ENCODE data around the gene ZC3H15.

The ZC3H15 gene

DNA sequence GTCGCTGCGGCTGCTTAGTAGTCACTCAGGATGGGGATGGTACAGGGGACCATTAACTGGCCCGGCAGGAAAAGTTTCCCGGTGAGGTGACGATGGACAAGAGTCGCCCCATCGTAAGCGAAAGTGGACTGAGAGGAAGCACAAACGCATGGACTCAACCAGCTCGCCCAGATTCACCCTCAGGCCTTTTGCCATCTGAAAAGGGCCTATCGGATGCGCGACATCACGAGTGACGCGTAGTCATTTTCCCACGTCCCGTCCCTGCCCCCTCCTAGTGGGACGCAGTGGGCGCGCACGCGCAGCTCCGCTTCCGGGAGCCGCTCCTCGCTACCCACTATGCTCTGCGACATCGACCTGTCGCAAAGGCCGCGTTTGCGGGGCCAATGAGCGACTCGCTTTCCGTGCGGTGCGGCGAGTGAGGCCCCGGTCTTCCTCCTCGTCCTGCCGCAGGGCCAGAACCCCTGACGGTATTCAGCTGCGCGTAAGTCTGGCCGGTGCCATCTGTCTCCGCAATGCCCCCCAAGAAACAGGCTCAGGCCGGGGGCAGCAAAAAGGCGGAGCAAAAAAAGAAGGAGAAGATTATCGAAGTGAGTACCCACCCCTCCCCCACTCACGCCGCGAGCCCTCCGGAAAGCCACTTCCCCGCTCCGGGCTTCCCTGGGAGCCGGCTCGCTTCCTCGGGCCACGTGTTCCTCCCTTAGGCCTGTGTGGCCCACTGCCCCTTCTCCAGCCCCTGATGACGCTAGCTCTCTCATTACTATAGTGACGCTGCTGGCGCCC lies at the start of gene ZC3H15:
TSS of gene ZC3H15 (plus strand) at position 390 of the 780 bp plus-strand sequence. CDS start at position 513, 123 bp downstream.
- peak; percentile 64 for TF ChIP-seq CREB1 (IDR thresholded peaks at IDR 0.05; ENCODE audit: low read depth)
- TF ChIP-seq RAD21 (IDR thresholded peaks at IDR 0.05; ENCODE audit: low read depth), result no peak
- TF ChIP-seq TAF1 (IDR thresholded peaks at IDR 0.05; ENCODE audit: low read depth), result peak; percentile 91
- no peak; the same call in 1 of the 2 replicates for TF ChIP-seq TEAD4 (IDR thresholded peaks at IDR 0.05)
- TF ChIP-seq, protein P1, sequence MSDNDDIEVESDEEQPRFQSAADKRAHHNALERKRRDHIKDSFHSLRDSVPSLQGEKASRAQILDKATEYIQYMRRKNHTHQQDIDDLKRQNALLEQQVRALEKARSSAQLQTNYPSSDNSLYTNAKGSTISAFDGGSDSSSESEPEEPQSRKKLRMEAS (IDR thresholded peaks at IDR 0.05), result peak; percentile 81
- TF ChIP-seq, protein P2, sequence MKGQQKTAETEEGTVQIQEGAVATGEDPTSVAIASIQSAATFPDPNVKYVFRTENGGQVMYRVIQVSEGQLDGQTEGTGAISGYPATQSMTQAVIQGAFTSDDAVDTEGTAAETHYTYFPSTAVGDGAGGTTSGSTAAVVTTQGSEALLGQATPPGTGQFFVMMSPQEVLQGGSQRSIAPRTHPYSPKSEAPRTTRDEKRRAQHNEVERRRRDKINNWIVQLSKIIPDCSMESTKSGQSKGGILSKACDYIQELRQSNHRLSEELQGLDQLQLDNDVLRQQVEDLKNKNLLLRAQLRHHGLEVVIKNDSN (IDR thresholded peaks at IDR 0.05), result peak; percentile 61; the same call in 1 of the 2 replicates
- TF ChIP-seq NFIC (IDR thresholded peaks at IDR 0.05), result no peak
- no peak for TF ChIP-seq CEBPB (IDR thresholded peaks at IDR 0.05)
- no peak; the same call in 1 of the 2 replicates for TF ChIP-seq YY1 (IDR thresholded peaks at IDR 0.05; ENCODE audit: low read depth)
- TF ChIP-seq, protein P3, sequence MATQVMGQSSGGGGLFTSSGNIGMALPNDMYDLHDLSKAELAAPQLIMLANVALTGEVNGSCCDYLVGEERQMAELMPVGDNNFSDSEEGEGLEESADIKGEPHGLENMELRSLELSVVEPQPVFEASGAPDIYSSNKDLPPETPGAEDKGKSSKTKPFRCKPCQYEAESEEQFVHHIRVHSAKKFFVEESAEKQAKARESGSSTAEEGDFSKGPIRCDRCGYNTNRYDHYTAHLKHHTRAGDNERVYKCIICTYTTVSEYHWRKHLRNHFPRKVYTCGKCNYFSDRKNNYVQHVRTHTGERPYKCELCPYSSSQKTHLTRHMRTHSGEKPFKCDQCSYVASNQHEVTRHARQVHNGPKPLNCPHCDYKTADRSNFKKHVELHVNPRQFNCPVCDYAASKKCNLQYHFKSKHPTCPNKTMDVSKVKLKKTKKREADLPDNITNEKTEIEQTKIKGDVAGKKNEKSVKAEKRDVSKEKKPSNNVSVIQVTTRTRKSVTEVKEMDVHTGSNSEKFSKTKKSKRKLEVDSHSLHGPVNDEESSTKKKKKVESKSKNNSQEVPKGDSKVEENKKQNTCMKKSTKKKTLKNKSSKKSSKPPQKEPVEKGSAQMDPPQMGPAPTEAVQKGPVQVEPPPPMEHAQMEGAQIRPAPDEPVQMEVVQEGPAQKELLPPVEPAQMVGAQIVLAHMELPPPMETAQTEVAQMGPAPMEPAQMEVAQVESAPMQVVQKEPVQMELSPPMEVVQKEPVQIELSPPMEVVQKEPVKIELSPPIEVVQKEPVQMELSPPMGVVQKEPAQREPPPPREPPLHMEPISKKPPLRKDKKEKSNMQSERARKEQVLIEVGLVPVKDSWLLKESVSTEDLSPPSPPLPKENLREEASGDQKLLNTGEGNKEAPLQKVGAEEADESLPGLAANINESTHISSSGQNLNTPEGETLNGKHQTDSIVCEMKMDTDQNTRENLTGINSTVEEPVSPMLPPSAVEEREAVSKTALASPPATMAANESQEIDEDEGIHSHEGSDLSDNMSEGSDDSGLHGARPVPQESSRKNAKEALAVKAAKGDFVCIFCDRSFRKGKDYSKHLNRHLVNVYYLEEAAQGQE (IDR thresholded peaks at IDR 0.05; ENCODE audit: low read depth), result no peak
- peak; percentile 61 for TF ChIP-seq TCF12 (IDR thresholded peaks at IDR 0.05; ENCODE audit: low read depth)
- no peak for TF ChIP-seq EP300 (IDR thresholded peaks at IDR 0.05; ENCODE audit: borderline replicate concordance)
- TF ChIP-seq FOXM1 (IDR thresholded peaks at IDR 0.05; ENCODE audit: borderline replicate concordance, low read depth), result peak; percentile 30; the same call in 1 of the 2 replicates
- peak; percentile 96; the same call in 1 of the 2 replicates for TF ChIP-seq EGR1 (IDR thresholded peaks at IDR 0.05)
- no peak for TF ChIP-seq ZBTB7A (IDR thresholded peaks at IDR 0.05; ENCODE audit: low read depth)

DNA sequence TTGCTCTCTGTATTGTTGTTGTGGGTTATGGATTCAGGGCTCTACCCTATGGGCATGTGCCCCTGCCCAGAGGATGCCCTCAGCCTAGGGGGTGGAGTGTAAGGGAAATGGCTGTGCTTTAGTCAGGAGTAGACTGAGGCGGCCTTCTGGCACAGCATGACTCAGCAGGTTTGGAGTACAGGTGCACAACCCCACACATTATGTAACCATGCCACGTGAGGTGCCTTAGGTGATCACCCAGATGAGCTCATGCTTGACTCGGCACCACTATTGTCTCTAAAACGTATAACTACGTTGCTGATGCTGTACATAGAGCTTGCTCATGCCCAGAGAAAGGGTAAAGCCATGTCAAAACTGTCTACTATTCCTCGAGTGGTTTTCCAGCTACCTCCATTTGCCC lies 48.3 kb upstream of the ZC3H15 start:
- TF ChIP-seq TAF1 (IDR thresholded peaks at IDR 0.05; ENCODE audit: low read depth) (no peak), NFIC (IDR thresholded peaks at IDR 0.05) (no peak), EP300 (IDR thresholded peaks at IDR 0.05; ENCODE audit: borderline replicate concordance) (no peak), YY1 (IDR thresholded peaks at IDR 0.05; ENCODE audit: low read depth) (no peak), FOXM1 (IDR thresholded peaks at IDR 0.05; ENCODE audit: borderline replicate concordance, low read depth) (no peak), TCF12 (IDR thresholded peaks at IDR 0.05; ENCODE audit: low read depth) (no peak)
- TF ChIP-seq, protein P1 (IDR thresholded peaks at IDR 0.05), result no peak

DNA sequence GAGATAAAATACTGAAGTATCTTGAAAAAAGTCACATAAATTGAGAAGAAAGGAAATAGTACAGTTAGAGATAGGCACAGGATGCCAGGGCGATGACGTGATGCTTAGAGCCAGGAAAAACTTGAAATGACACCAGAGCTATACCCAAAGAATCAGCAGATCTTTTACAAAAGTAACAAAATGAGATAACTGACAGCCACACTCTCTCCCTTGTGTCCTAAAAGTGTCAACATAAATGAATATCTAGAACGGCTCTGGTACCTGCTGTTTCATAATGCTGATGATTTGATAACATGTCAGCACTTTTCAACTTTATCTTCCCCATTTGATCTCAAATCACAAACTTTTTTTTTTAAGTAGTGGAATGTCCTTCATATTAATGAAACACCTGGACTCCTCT lies 45.6 kb upstream of the ZC3H15 start:
- no peak for TF ChIP-seq TCF12 (IDR thresholded peaks at IDR 0.05; ENCODE audit: low read depth)
- TF ChIP-seq, protein P2 (IDR thresholded peaks at IDR 0.05), result no peak
- TF ChIP-seq YY1 (IDR thresholded peaks at IDR 0.05; ENCODE audit: low read depth), result no peak
- TF ChIP-seq EP300 (IDR thresholded peaks at IDR 0.05; ENCODE audit: borderline replicate concordance), result no peak
- TF ChIP-seq FOXM1 (IDR thresholded peaks at IDR 0.05; ENCODE audit: borderline replicate concordance, low read depth), result no peak
- TF ChIP-seq CEBPB (IDR thresholded peaks at IDR 0.05), result no peak
- no peak for TF ChIP-seq CREB1 (IDR thresholded peaks at IDR 0.05; ENCODE audit: low read depth)

DNA sequence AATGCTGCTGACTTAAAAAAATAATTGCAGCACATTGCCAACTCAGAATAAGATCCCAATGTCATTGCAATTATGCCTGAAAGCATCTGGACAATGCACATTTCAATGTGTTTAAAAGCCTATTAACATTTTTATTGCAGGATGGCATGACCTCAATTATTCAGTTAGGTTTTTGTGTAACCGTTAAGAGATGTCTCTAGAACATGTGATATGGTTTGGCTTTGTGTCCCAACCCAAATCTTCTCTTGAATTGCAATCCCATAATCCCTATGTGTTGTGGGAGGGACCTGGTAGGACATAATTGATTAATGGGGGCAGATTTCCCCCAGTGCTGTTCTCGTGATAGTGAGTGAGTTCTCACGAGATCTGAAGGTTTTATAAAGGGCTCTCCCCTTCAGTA lies 43.2 kb upstream of the ZC3H15 start:
- TF ChIP-seq RAD21 (IDR thresholded peaks at IDR 0.05; ENCODE audit: low read depth), result no peak
- no peak for TF ChIP-seq FOXM1 (IDR thresholded peaks at IDR 0.05; ENCODE audit: borderline replicate concordance, low read depth)
- TF ChIP-seq EP300 (IDR thresholded peaks at IDR 0.05; ENCODE audit: borderline replicate concordance), result no peak
- TF ChIP-seq CEBPB (IDR thresholded peaks at IDR 0.05), result no peak
- TF ChIP-seq, protein P2 (IDR thresholded peaks at IDR 0.05), result no peak
- TF ChIP-seq YY1 (IDR thresholded peaks at IDR 0.05; ENCODE audit: low read depth), result no peak
- no peak for TF ChIP-seq TCF12 (IDR thresholded peaks at IDR 0.05; ENCODE audit: low read depth)
- TF ChIP-seq NFIC (IDR thresholded peaks at IDR 0.05), result no peak
- no peak for TF ChIP-seq TAF1 (IDR thresholded peaks at IDR 0.05; ENCODE audit: low read depth)
- no peak for TF ChIP-seq ZBTB7A (IDR thresholded peaks at IDR 0.05; ENCODE audit: low read depth)
- TF ChIP-seq TEAD4 (IDR thresholded peaks at IDR 0.05), result no peak
- TF ChIP-seq, protein P3 (IDR thresholded peaks at IDR 0.05; ENCODE audit: low read depth), result no peak
- TF ChIP-seq, protein P1 (IDR thresholded peaks at IDR 0.05), result no peak
- no peak for TF ChIP-seq CREB1 (IDR thresholded peaks at IDR 0.05; ENCODE audit: low read depth)
- no peak for TF ChIP-seq EGR1 (IDR thresholded peaks at IDR 0.05)

Measured in Ishikawa (cell line).